ENCODE data around the gene CILP. TPM values are rescaled to one million over a fixed set of nuclear protein-coding genes. Genes with fewer than 3 reads are reported as not detected.

The CILP gene
- total and polyA plus RNA-seq, 2 of the 13 experiments (the other 11 are each of a cell fraction or from before 2014, with no cell fraction given): 0.03 TPM; not detected in 1

DNA sequence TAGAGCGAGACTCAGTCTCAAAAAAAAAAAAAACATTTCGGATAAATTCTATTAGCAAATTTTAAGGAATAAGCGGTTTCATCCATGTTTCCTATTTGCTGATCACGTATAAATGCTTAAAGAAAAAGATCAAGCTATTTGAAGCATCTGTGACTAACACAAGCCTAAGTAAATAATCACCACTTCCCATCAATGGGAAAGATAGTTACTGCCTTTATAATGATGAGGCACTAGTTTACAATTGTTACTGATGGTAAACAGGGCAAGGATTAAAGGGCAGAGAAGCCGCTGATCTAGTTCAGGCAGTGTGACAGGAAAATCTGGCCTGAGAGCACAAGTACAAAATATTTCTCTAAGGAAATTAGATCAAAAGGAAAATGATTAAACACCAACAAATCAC, 39.8 kb downstream of the CILP start (continued):
- TF ChIP-seq RERE (CRISPR knock-in tag; IDR thresholded peaks at IDR 0.05; ENCODE audit: low read depth) (peak; percentile 62; the same call in 1 of the 2 replicates), EP300 (IDR thresholded peaks at IDR 0.05; ENCODE audit: low read depth in 2 of 2, low read length in 2 of 2) (peak in 1 of 2 experiments; percentile 74; a peak in 2 of 4 replicates), EP300 (CRISPR knock-in tag; IDR thresholded peaks at IDR 0.05; ENCODE audit: borderline replicate concordance) (no peak), JUNB (CRISPR knock-in tag; IDR thresholded peaks at IDR 0.05; ENCODE audit: borderline replicate concordance) (0 out of 2 replicates have a peak, but pooled peaks have one; percentile 23), SRY (CRISPR knock-in tag; IDR thresholded peaks at IDR 0.05) (no peak), ZNF720 (CRISPR knock-in tag; IDR thresholded peaks at IDR 0.05) (no peak), FOXO1 (CRISPR knock-in tag; IDR thresholded peaks at IDR 0.05) (peak; percentile 40; the same call in 1 of the 2 replicates), SP2 (CRISPR knock-in tag; IDR thresholded peaks at IDR 0.05) (no peak), MXI1 (IDR thresholded peaks at IDR 0.05; ENCODE audit: borderline replicate concordance, low read depth, low read length) (peak; percentile 24; the same call in 1 of the 3 replicates), CEBPG (CRISPR knock-in tag; IDR thresholded peaks at IDR 0.05) (0 out of 2 replicates have a peak, but pooled peaks have one; percentile 18), ARID5B (CRISPR knock-in tag; IDR thresholded peaks at IDR 0.05) (peak; percentile 84), MAFK (conservative IDR thresholded peaks at IDR 0.05 in 1 of 2, IDR thresholded peaks at IDR 0.05 in 1 of 2; ENCODE audit: low read length in 2 of 2) (peak; percentile 68 to 73), MIXL1 (CRISPR knock-in tag; IDR thresholded peaks at IDR 0.05) (peak; percentile 63), TCF7 (IDR thresholded peaks at IDR 0.05; ENCODE audit: low read depth) (peak; percentile 77), ZKSCAN5 (CRISPR knock-in tag; IDR thresholded peaks at IDR 0.05) (no peak), POGZ (CRISPR knock-in tag; IDR thresholded peaks at IDR 0.05) (no peak), ZMYM2 (CRISPR knock-in tag; IDR thresholded peaks at IDR 0.05) (no peak), ETV5 (CRISPR knock-in tag; IDR thresholded peaks at IDR 0.05; ENCODE audit: borderline replicate concordance) (peak; percentile 21; the same call in 1 of the 2 replicates), ZNF670 (CRISPR knock-in tag; IDR thresholded peaks at IDR 0.05; ENCODE audit: borderline replicate concordance) (no peak), CHD2 (IDR thresholded peaks at IDR 0.05; ENCODE audit: low read depth, low read length) (no peak), ISX (CRISPR knock-in tag; conservative IDR thresholded peaks at IDR 0.05) (no peak), TRAFD1 (CRISPR knock-in tag; IDR thresholded peaks at IDR 0.05; ENCODE audit: borderline replicate concordance) (no peak)
